Esophagus squamous epithelium (tissue), 4 donors: Measurements from ENCODE around the gene MYO16.

ENCODE experiments used
- CTCF ChIP-seq, 6 experiments: fragments of 450-650 bp in 4 of 6; fragments of 200-600 bp in 2 of 6; sonication (generic) in 2 of 6; IDR thresholded peaks; one replicate each; pipeline ENCODE4 v1.5.1; 2016 to 2019; ENCODE audit warnings: antibody characterized with exemption in 6 of 6, mild to moderate bottlenecking in 4 of 6, moderate library complexity in 4 of 6
- POLR2A ChIP-seq, 4 donors: fragments of 450-650 bp; IDR thresholded peaks; one replicate each; pipeline ENCODE4 v1.6.1; 2017; ENCODE audit warnings: antibody characterized with exemption in 4 of 4, mild to moderate bottlenecking in 4 of 4, moderate library complexity in 3 of 4

- TF ChIP-seq CTCF (IDR thresholded peaks at IDR 0.05) (no peak), POLR2A (IDR thresholded peaks at IDR 0.05) (no peak)
These were observed 353.9 kb downstream of the MYO16 start for GRCh38 chr13:108983273-108983672.
